ENCODE measurements around the gene TPM2. TPM values are rescaled to one million over a fixed set of nuclear protein-coding genes. Genes with fewer than 3 reads are reported as not detected.

Gene TPM2
- total RNA-seq, 1 experiment from 2014 or later, result 544 TPM

GRCh38 chr9:35691334-35691650, 1.6 kb upstream of the TPM2 start:
- TF ChIP-seq CTCF (IDR thresholded peaks at IDR 0.05) (no peak), SIN3A (IDR thresholded peaks at IDR 0.05; ENCODE audit: borderline replicate concordance, insufficient read depth, low read depth, low read length) (no peak), TCF7L2 (IDR thresholded peaks at IDR 0.05; ENCODE audit: low read depth, low read length) (no peak), REST (IDR thresholded peaks at IDR 0.05; ENCODE audit: insufficient read depth in 1 of 2, low read depth in 2 of 2, low read length in 1 of 2) (no peak), POLR2AphosphoS5 (IDR thresholded peaks at IDR 0.05; ENCODE audit: low read depth, low read length) (no peak)
- H3K36me3 ChIP-seq (ENCODE audit: control insufficient read depth, insufficient read depth, low read length), result peaks cover 10% of the 10 kb centered on the region; the same call in 1 of the 2 replicates
- DNase-seq (ENCODE audit: low read depth, low spot score), result no peak
- no peaks in the 10 kb centered on the region for H3K9me3 ChIP-seq (ENCODE audit: control insufficient read depth, insufficient read depth, low read depth, low read length)
- in situ Hi-C loops (cut with HindIII; ENCODE audit: low pct_unique_long_range_greater_than_20kb, low sequenced_read_pairs), result no loop called here
- H3K27me3 ChIP-seq (ENCODE audit: control insufficient read depth, insufficient read depth, low read length), result no peaks in the 10 kb centered on the region
- H3K4me3 ChIP-seq (ENCODE audit: low read depth in 2 of 2, low read length in 2 of 2), result peak overlapping the region; percentile 71 to 89
- CTCF ChIA-PET, result interaction anchor here (0.6 to 1.8 kb wide), 4 partner anchors 30 to 47 kb away, joined by 3 to 6 read pairs (median 5); no protein-coding TSS in a partner anchor
- H3K27ac ChIP-seq (ENCODE audit: low read length), result peak overlapping the region; percentile 85
- POLR2A ChIA-PET, result interaction anchor here (0.8 to 1.5 kb wide), 3 partner anchors 14 to 264 kb away, joined by 6 to 13 read pairs (median 8); no protein-coding TSS in a partner anchor
- peak; percentile 40 for ATAC-seq
- intact Hi-C loops (cut with micrococcal nuclease; ENCODE audit: unreplicated experiment), result loop anchor here (5.0 kb wide), 1 partner anchor 34 kb away; the partner anchor contains the start of genes CCDC107 and RMRP
- TSS peak; percentile 95 for BruUV-seq (replicated peaks)
- H3K4me1 ChIP-seq (ENCODE audit: control insufficient read depth, insufficient read depth, low read length), result peaks cover 31% of the 10 kb centered on the region

- intact Hi-C loops (cut with micrococcal nuclease; ENCODE audit: unreplicated experiment) (loop anchor here (5.0 kb wide), 1 partner anchor 33 kb away; the partner anchor contains the start of genes CCDC107 and RMRP), in situ Hi-C loops (cut with HindIII; ENCODE audit: low pct_unique_long_range_greater_than_20kb, low sequenced_read_pairs) (no loop called here)
- H3K36me3 ChIP-seq (ENCODE audit: control insufficient read depth, insufficient read depth, low read length), result peaks cover 10% of the 10 kb centered on the region; the same call in 1 of the 2 replicates
- BruUV-seq (replicated peaks), result no TSS peak
- no peaks in the 10 kb centered on the region for H3K9me3 ChIP-seq (ENCODE audit: control insufficient read depth, insufficient read depth, low read depth, low read length)
- peak overlapping the region; percentile 71 to 89 for H3K4me3 ChIP-seq (ENCODE audit: low read depth in 2 of 2, low read length in 2 of 2)
- H3K4me1 ChIP-seq (ENCODE audit: control insufficient read depth, insufficient read depth, low read length), result peaks cover 31% of the 10 kb centered on the region
- H3K27me3 ChIP-seq (ENCODE audit: control insufficient read depth, insufficient read depth, low read length), result no peaks in the 10 kb centered on the region
- peak; percentile 76 for ATAC-seq
- H3K27ac ChIP-seq (ENCODE audit: low read length), result peak overlapping the region; percentile 89
- no peak for DNase-seq (ENCODE audit: low read depth, low spot score)
- CTCF ChIA-PET, result interaction anchor here (0.6 to 1.8 kb wide), 6 partner anchors 15 to 46 kb away, joined by 3 to 6 read pairs (median 4); partner anchors contain the start of genes ARHGEF39, CCDC107 and RMRP
- POLR2A ChIA-PET, result interaction anchor here (0.5 to 1.5 kb wide), 4 partner anchors 15 to 264 kb away, joined by 3 to 13 read pairs (median 7); no protein-coding TSS in a partner anchor
- no peak; the same call in 1 of the 2 replicates for TF ChIP-seq SIN3A (IDR thresholded peaks at IDR 0.05; ENCODE audit: borderline replicate concordance, insufficient read depth, low read depth, low read length)
- no peak for TF ChIP-seq REST (IDR thresholded peaks at IDR 0.05; ENCODE audit: insufficient read depth in 1 of 2, low read depth in 2 of 2, low read length in 1 of 2)
- no peak for TF ChIP-seq CTCF (IDR thresholded peaks at IDR 0.05)
- no peak for TF ChIP-seq TCF7L2 (IDR thresholded peaks at IDR 0.05; ENCODE audit: low read depth, low read length)
- no peak; the same call in 1 of the 2 replicates for TF ChIP-seq POLR2AphosphoS5 (IDR thresholded peaks at IDR 0.05; ENCODE audit: low read depth, low read length)
Observed at GRCh38 chr9:35690614-35691333, 1.0 kb upstream of the TPM2 start.

All from Panc1 (cell line).